A549 (cell line): ENCODE results near the gene CRYBB3.

Experiments
- CHD2 ChIP-seq: fragments of 150-350 bp; IDR thresholded peaks from 2 replicates; pipeline ENCODE4 v1.6.1; 2014; ENCODE audit warnings: low read length; ENCODE audit not compliant: partially characterized antibody
- CTCF ChIP-seq: fragments of >200 bp; sonication (Bioruptor Twin); formaldehyde crosslinking; IDR thresholded peaks from 3 replicates; pipeline ENCODE4 v1.5.1; 2016
- HDAC2 ChIP-seq: fragments of 200-600 bp; sonication (generic); IDR thresholded peaks from 2 replicates; pipeline ENCODE4 v1.6.1; 2016
- PBX3 ChIP-seq: IDR thresholded peaks from 2 replicates; pipeline ENCODE4 v1.6.1; 2012
- POLR2A ChIP-seq: IDR thresholded peaks from 2 replicates; pipeline ENCODE4 v1.6.1; 2012; ENCODE audit warnings: mild to moderate bottlenecking, low read length

- TF ChIP-seq POLR2A = no peak
- TF ChIP-seq CTCF = no peak
- TF ChIP-seq CHD2 = no peak
- TF ChIP-seq PBX3 = no peak
- no peak for TF ChIP-seq HDAC2
Measured at GRCh38 chr22:25223269-25223850, 23.7 kb downstream of the CRYBB3 start.
